Renal cortical epithelial cell (primary cell): ENCODE measurements around the gene MMAA. TPM values are rescaled to one million over a fixed set of nuclear protein-coding genes. Genes with fewer than 3 reads are reported as not detected.
A peak's percentile ranks its signal among the peaks of the same experiment; 100 is the strongest.
"Not testable (repeated sequence)": the region's sequence is repeated elsewhere in the genome, so short reads cannot be mapped to it uniquely, and the experiment has no call there.

Experiments used
- DNase-seq: peaks from one replicate; pipeline ENCODE4 v3.0.0-alpha.2; 2011; ENCODE audit warnings: low read depth
- total RNA-seq: library from RNA; depleted of rRNA; stranded (reverse); fragments of >200 nt; gene quantifications from 2 replicates; pipeline ENCODE4 v1.2.3, GENCODE V29; 2014

The MMAA gene
- total RNA-seq: 10.2 and 17.4 TPM in 2 replicates

DNA sequence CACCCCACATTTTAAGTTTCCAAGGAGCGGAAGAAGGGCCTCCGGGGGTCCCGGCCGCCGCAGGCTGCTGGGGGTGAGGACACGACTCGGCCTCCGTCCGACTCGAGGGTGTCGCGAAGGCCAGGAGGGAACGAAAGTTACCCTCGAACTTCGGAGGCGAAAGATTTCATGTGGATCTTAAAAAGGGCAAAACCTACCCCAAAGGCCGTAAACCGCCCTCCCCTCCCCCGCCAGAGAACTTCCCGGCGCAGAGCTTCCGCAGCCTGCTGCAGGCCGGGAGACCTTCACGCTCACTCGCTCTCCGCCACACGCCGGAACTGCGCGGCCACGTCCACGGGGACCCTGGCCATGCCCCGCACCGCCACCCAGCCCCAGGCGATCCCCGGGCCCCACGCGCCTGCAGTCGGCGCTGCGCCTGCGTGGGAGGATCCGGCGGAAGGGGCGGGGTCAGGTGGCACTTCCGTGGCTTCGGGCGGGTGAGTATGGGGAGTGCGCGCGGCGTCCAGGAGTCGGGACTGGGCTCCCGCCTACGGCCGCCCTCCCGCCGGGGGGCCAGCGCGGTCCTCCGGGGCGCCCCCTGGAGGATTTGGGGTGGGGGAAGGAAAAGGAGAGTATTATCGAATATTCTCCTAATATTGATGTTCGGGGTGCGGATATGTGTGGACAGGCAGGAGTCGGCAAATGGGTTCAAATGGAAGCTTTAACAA lies at the start of gene MMAA:
Gene MMAA (plus strand): TSS at position 454 of the 707 bp plus-strand sequence. CDS start 19,755 bp downstream, outside the sequence.
- DNase-seq: peak; percentile 76

GRCh38 chr4:145574546-145574945 lies 44.6 kb upstream of the MMAA start:
- DNase-seq: not testable (repeated sequence)

DNA sequence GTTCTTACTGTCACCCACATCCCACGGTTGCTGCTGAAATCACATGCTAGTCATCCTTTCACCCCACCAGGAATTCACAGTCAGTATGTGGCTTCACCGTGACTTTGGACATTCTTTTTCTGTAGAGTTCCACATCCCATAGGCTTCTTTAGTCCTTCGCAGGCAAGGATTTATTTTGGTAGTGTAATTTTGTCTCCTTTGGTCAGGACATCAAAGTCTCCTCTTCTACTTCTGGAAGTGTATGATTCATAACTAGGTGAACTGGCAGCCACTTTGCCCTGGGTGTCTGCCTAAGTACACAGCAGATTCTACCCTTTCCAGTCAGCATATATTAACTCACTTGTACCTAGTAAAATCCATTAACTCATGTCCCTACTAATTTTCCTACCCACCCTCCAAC lies 38.3 kb upstream of the MMAA start:
- DNase-seq: peak; percentile 12

DNA sequence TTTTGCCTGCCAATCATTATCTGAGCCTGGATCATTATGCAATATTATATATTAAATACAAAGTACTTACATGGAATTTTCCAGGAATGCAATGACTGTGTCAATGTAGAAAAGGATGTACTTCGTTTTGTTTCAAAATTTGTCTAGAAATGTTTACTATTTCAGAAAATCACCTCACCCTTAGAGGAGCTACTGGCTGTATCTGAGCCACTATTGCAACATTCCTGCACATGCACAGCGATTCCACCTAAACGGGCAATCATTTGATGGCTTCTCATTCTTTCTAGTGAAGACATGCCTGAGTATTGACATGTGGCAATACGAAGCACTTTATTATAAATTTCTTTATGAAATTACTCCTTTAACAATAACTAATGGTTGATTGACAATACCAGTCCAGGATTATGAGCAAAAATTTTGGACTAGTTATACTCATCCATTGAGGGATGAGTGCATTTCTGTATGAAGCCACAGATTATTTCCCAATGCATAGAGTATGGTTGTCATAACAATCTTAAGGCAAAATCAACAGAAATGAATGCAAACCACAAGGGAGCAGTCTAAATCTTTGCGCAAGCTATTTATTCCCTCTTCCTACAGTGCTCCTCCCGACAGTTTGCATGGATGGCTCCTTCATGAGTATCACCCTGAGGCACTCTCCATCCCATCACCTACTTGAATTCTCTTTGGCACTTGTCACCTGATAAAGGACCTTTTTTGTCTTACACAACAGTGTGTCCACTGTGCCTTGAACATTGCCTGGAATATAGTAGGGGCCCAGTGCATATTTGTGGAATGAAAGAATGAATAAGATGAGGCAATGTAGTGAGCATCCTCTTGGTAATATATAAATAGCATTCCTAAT lies 35.8 kb upstream of the MMAA start:
- no peak for DNase-seq

DNA sequence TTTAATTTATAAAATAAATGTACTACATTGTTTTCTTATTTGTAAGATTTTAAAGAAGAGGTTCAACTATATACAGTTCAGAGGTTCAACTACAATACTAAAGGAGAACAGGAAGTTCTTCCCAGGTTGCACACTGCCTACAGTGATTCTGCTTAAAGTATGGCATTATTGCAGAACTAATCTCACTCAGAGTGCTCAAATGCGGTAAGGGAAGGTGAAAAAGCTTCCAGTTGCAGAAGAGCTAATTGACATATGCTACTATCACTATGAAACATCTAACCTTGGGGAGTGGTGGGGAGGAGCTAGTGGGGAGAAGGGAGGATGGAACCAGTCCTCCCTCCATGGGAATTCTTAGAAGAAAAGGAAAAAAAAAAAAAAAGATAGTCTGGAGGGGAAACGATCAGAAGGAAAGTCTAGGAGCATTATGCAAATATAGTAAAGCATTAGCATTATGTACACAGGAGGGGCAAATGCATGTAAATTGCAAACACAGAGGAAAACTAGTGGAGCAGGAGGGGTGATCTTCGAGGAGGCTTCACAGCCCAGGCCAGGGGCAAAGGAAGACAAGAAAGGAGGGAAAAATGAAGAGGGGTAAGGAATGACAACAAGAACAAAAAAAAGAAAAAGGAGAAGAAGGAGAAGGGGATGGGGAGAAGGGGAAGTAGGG lies 32.0 kb upstream of the MMAA start:
- no peak for DNase-seq

- not testable (repeated sequence) for DNase-seq
These were observed 29.8 kb upstream of the MMAA start for GRCh38 chr4:145589381-145589780.

DNA sequence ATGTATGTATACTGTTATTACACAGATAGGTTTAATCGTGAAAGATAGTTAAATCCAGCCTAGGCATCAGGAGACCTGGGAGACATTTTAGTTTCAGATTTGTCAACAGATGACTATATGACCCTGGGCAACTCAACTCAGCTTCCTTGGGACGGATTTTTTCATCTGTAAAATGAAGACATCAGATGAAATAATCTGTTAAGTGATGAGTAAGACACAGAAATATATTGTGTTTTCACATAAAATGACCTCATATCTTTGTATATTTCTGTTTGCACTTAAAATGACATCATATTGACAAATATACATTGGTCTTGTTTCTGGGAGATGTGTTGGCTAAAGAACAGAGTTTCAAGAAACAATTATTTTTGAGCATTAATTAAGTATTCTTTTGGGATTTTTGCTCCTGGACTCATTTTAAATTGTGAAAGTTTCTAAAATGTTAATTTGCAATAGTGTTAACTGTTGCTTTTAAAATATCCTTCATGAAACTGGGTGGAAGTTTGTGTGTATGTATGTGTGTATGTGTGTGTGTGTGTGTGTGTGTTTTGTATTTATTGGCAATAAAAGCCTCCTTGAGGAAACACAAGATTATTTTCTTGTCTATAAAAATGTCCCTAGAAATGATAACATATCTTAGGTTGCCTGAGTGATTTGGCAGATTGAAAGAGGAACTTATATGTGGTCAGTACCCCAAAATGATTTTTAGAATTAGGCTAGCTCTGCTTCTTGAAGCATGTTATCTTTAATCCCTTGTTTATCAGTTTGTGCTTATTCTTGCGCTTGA lies 29.1 kb upstream of the MMAA start:
- no peak for DNase-seq

GRCh38 chr4:145602129-145602760 lies 16.9 kb upstream of the MMAA start:
- DNase-seq: peak; percentile 82

GRCh38 chr4:145605941-145606340 lies 13.2 kb upstream of the MMAA start:
- DNase-seq: no peak

GRCh38 chr4:145609481-145610427 lies 9.4 kb upstream of the MMAA start:
- DNase-seq: peak; percentile 71

GRCh38 chr4:145613566-145614232 lies 5.5 kb upstream of the MMAA start:
- peak; percentile 88 for DNase-seq

DNA sequence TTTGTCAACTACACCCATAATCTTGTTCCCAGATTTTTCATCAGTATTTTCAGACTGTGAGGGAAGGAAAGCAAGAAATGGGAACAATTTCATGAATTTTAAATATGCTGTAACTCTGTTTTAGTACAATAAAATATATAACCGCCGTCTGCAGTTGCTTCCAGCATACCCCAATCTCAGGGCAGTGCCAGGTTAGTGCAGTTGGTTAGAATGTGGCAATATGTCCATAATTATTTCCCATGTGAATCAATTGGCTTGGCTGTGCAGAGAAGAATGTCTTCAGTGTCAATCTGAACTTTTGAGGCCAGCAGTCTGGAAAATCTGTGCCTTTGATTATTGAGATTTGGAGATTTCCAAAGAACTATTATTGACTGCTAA lies 5.0 kb upstream of the MMAA start:
- peak; percentile 80 for DNase-seq

DNA sequence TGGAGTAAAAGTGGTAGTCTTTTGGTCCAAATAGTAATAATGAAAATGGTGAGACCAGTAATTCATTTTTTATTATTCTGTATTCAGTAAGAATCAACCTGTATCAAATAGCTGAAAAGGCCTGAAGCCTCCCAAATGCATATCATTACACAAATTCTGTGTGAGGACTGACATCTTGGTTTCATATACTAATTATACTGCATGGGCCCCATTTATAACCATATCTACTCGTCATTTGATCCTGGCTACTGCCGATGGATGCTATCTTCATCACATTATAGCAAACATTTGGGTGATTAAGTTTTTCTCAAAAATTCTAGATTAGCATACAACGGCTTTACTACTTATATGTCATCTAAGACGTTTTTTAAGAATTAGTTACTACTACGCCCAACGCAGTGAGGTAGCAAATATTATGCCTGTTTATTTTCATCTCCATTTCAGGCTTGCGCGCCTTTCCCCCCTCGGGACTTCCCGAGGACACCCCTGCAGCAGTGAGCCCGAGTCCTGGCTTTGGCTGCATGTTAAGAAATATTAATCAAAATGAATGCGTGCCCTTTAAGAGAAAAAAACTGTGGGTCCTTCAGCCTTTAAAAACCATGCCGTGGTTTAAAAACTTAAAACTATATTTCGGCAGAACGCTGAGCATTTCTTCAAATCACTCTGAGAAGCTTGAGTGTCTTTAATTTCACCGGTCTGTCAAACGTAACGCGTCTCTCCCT lies 814 bp upstream of the MMAA start:
- no peak for DNase-seq

DNA sequence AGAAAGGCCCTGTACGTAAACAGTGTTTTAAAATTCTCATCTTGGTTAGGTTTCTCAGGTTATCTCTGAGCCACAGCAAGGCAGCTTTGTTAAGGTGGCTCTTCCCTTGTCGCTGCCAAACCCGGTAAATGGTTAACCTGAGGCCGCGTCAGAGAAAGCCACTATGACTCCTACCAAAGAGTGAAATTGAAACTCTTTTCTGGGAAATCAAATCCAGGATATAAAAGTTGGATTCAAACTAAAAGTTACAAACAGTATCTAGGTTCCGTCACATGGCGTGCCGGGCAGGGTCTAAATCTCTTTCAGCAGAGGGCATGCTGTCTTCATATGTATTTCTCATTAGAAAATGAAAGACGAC lies 433 bp downstream of the MMAA start:
- peak; percentile 95 for DNase-seq

DNA sequence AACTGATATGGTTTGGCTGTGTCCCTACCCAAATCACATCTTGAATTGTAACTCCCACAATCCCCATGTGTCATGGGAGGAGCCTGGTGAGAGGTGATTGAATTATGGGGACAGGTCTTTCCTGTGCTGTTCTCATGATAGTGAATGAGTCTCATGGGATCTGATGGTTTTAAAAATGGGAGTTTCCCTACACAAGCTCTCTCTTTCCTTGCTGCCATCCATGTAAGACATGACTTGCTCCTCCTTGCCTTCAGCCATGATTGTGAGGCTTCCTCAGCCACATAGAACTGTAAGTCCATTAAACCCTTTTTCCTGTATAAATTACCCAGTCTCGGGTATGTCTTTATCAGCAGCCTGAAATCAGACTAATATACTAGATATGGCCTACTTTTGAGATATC lies 2.9 kb downstream of the MMAA start:
- not testable (repeated sequence) for DNase-seq

GRCh38 chr4:145623831-145624230 lies 4.6 kb downstream of the MMAA start:
- DNase-seq: peak; percentile 94

- DNase-seq: no peak
These were observed 6.8 kb downstream of the MMAA start for GRCh38 chr4:145625677-145626622.

- no peak for DNase-seq
These were observed 7.4 kb downstream of the MMAA start for GRCh38 chr4:145626623-145626982.
